Measurements from ENCODE around the gene GALNT15.

DNA sequence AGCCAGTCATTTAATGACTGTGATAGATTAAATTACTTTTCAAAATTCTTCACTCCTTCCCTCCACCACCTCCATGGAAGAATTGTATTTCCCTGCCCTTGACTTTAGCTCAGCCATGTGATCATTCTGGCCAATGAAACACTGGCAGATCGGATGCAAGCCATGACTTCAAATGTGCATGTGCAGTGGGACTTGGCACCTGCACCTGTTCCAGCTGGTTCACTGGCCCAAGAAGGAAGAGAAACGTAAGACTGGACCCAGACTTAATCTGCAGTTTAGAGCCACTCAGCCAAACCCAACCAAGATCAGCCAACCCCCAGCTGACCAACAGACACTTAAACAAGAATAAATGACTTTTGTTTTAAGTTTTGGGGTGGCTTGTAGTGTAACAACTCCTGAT is 78.5 kb downstream of the GALNT15 start:
- no peak for TF ChIP-seq POLR2A (IDR thresholded peaks at IDR 0.05)
- no peak for TF ChIP-seq CTCF (IDR thresholded peaks at IDR 0.05)

Measured in heart left ventricle (tissue), 13 donors.